Measurements from ENCODE around the gene ABCD2.
"Not testable (repeated sequence)": the region's sequence is repeated elsewhere in the genome, so short reads cannot be mapped to it uniquely, and the experiment has no call there.

Gene ABCD2

DNA sequence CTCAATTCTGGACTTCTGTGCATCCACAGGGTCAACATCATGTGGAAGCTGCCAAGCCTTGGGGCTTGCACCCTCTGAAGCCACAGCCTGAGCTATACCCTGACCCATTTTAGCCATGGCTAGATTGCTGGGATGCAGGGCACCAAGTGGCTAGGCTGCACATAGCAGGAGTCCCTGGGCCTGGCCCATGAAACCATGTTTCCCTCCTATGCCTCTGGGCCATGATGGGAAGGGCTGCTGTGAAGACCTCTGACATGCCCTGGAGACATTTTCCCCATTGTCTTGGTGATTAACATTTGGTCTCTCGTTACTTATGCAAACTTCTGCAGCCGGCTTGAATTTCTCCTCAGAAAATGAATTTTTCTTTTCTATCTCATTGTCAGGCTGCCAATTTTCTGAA is 92.6 kb downstream of the ABCD2 start:
- DNase-seq = no peak

DNA sequence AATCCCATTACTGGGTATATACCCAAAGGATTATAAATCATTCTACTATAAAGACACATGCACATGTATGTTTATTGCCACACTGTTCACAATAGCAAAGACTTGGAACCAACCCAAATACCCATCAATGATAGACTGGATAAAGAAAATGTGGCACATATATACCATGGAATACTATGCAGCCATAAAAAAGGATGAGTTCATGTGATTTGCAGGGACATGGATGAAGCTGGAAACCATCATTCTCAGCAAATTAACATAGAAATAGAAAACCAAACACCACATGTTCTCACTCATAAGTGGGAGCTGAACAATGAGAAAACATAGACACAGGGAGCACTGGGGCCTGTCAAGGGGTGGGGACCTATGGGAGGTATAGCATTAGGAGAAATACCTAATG is 97.4 kb downstream of the ABCD2 start:
- not testable (repeated sequence) for DNase-seq

DNA sequence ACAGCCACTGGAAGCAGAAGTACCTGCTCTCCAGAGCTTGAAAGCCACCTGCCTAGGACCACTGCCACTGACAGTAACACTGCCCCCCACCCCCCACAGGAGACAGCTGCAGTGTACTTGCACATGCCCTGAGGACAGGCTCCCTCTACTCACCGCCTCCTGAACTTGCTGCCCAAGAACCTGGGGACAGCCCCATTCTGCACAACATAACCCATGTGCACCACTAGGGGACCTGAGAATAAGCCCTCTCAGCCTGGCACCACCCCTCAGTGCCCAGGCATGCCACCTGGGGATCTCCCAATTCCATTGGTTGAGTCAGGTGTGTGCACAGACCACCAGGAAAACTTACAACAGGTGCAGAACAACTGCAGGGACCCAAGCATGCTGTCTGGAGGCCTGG is 109.6 kb downstream of the ABCD2 start:
- no peak for DNase-seq

- DNase-seq = no peak
These were observed 114.0 kb downstream of the ABCD2 start for GRCh38 chr12:39505554-39505953.

- no peak for DNase-seq
These were observed 114.6 kb downstream of the ABCD2 start for GRCh38 chr12:39505023-39505422.

- no peak for DNase-seq
These were observed 116.2 kb downstream of the ABCD2 start for GRCh38 chr12:39503439-39503838.

- DNase-seq = no peak
These were observed 116.9 kb downstream of the ABCD2 start for GRCh38 chr12:39502726-39503125.

Measured in activated T-cell treated with anti-CD3 and anti-CD28 coated beads, Interleukin-2, amount 50 U/mL, for 1 hour (primary cell).